ENCODE measurements around the gene PCCA. TPM values are rescaled to one million over a fixed set of nuclear protein-coding genes. Genes with fewer than 3 reads are reported as not detected.

PCCA gene
- polyA plus RNA-seq, 2 of the 4 experiments (the other 2 are of a cell fraction): 13.2 to 13.7 TPM

GRCh38 chr13:100508996-100509395 is 420.1 kb downstream of the PCCA start (continued):
- TF ChIP-seq HMGXB4 (CRISPR knock-in tag; IDR thresholded peaks at IDR 0.05; ENCODE audit: borderline replicate concordance) (no peak), RARB (CRISPR knock-in tag; IDR thresholded peaks at IDR 0.05) (no peak), MAFK (IDR thresholded peaks at IDR 0.05; ENCODE audit: partially characterized antibody) (no peak), ZC3H11A (IDR thresholded peaks at IDR 0.05) (no peak), JUN (IDR thresholded peaks at IDR 0.05) (no peak), CTCF (IDR thresholded peaks at IDR 0.05) (no peak)

GRCh38 chr13:100510208-100510957 is 421.5 kb downstream of the PCCA start:
- FAIRE-seq: no peak
- H3K27ac ChIP-seq: no peak overlapping the region
- no peak for ATAC-seq
- H3K9me3 ChIP-seq: no peaks in the 10 kb centered on the region
- no peak overlapping the region for H3K4me2 ChIP-seq
- TF ChIP-seq CBX8 (IDR thresholded peaks at IDR 0.05) (no peak), HMGXB4 (CRISPR knock-in tag; IDR thresholded peaks at IDR 0.05; ENCODE audit: borderline replicate concordance) (no peak), NPAS2 (CRISPR knock-in tag; IDR thresholded peaks at IDR 0.05; ENCODE audit: borderline replicate concordance) (no peak), HES2 (IDR thresholded peaks at IDR 0.05) (no peak), PHF8 (IDR thresholded peaks at IDR 0.05; ENCODE audit: borderline replicate concordance, low read depth) (no peak), USF2 (IDR thresholded peaks at IDR 0.05) (no peak), REST (IDR thresholded peaks at IDR 0.05) (no peak)
- H3K4me1 ChIP-seq: peaks cover 17% of the 10 kb centered on the region
- H3K4me3 ChIP-seq: no peak overlapping the region
- WGBS (ENCODE audit: missing lambda C conversion rate): 92% methylated on average over 10 of the region's 11 CpGs
- no peak for DNase-seq (ENCODE audit: low read depth in 1 of 2, low spot score in 1 of 2)
- POLR2A ChIA-PET: no interaction called here
- CTCF ChIA-PET: interaction anchor here (1.1 to 3.6 kb wide), 5 partner anchors 10 to 855 kb away, joined by 3 to 14 read pairs (median 4); no protein-coding TSS in a partner anchor

Measured in A549 (cell line).